Esophagus muscularis mucosa (tissue), 3 donors: ENCODE data around the gene KDM7A.

Experiments
- POLR2A ChIP-seq: fragments of 450-650 bp; IDR thresholded peaks from one replicate; pipeline ENCODE4 v1.6.1; 2017; ENCODE audit warnings: antibody characterized with exemption, moderate library complexity, mild to moderate bottlenecking, low read depth
- TF ChIP-seq, protein P1 (sequence below), 3 experiments: fragments of 200-600 bp in 2 of 3; fragments of 450-650 bp in 1 of 3; sonication (generic) in 2 of 3; IDR thresholded peaks; one replicate each; pipeline ENCODE4 v1.5.1; 2017 to 2019; ENCODE audit warnings: antibody characterized with exemption in 3 of 3, mild to moderate bottlenecking in 2 of 3, moderate library complexity in 1 of 3

DNA sequence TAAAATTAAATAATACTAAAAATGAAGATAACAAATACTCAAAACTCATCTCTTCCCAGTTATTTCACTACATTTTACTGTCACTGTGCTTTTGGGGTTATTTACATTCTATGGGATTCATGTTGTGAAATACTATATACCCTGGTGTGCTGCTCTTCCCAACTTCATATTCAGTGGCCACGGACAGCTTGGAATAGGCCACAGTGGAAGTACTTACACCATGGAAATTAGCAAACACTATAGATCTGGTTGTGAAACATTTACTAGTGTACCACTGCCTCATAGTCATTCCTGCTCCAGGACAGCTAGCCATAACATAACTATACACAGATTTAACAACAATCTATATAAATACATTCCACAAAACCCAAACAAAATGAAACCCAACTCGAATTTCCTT lies 21.2 kb upstream of the KDM7A start:
- no peak for TF ChIP-seq POLR2A
- TF ChIP-seq, protein P1, sequence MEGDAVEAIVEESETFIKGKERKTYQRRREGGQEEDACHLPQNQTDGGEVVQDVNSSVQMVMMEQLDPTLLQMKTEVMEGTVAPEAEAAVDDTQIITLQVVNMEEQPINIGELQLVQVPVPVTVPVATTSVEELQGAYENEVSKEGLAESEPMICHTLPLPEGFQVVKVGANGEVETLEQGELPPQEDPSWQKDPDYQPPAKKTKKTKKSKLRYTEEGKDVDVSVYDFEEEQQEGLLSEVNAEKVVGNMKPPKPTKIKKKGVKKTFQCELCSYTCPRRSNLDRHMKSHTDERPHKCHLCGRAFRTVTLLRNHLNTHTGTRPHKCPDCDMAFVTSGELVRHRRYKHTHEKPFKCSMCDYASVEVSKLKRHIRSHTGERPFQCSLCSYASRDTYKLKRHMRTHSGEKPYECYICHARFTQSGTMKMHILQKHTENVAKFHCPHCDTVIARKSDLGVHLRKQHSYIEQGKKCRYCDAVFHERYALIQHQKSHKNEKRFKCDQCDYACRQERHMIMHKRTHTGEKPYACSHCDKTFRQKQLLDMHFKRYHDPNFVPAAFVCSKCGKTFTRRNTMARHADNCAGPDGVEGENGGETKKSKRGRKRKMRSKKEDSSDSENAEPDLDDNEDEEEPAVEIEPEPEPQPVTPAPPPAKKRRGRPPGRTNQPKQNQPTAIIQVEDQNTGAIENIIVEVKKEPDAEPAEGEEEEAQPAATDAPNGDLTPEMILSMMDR (IDR thresholded peaks at IDR 0.05) = no peak
